CD4-positive, alpha-beta T cell treated with Interleukin-10 for 1 hour (primary cell): ENCODE results near the gene CRY2.

Experiments used
- DNase-seq: peaks from one replicate; pipeline ENCODE4 v3.0.0-alpha.2; 2020

Gene CRY2

GRCh38 chr11:45919806-45920530 lies 72.7 kb downstream of the CRY2 start:
- no peak for DNase-seq

DNA sequence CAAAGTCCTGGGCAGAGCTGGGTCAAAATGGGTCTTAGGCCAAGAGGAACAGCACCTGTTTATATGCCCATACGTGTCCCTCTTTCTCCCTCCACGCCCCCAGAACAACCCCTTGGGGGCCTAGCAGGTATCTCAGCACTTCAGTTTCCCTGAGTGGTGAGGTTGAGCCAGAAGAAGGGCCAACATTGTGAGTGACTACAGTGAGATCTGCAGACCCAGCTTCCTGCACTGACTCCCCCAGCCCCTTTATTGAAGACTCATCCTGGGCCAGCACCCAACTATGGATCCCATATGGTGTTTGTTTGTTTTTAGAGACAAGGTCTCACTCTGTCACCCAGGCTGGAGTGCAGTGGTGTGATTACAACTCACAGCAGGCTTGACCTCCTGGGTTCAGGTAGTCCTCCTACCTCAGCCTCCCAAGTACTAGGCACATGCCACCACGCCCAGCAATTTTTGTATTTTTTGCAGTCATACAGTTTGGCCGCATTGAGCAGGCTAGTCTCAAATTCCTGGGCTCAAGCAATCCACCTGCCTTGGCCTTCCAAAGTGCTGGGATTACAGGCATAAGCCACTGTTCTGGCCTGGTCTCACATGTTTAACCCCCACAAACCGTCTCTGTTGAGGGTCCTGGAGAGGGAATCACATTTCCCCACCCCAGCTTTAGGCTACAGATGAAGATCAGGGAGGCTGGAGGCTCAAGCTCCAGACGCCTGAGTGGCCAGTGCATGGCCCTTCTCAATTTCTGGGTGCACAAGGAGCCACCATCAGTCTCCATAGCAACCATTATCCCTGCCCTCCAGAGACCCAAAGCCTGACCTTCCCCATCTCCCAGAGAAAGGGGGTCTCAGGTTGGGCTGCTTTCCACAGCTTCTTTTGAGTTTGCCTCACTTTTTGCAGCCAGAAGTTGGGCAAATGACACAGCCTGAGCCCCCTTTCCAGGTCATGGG lies 73.5 kb downstream of the CRY2 start:
- no peak for DNase-seq

- DNase-seq: no peak
Observed at GRCh38 chr11:45921561-45922424, 74.5 kb downstream of the CRY2 start.

DNA sequence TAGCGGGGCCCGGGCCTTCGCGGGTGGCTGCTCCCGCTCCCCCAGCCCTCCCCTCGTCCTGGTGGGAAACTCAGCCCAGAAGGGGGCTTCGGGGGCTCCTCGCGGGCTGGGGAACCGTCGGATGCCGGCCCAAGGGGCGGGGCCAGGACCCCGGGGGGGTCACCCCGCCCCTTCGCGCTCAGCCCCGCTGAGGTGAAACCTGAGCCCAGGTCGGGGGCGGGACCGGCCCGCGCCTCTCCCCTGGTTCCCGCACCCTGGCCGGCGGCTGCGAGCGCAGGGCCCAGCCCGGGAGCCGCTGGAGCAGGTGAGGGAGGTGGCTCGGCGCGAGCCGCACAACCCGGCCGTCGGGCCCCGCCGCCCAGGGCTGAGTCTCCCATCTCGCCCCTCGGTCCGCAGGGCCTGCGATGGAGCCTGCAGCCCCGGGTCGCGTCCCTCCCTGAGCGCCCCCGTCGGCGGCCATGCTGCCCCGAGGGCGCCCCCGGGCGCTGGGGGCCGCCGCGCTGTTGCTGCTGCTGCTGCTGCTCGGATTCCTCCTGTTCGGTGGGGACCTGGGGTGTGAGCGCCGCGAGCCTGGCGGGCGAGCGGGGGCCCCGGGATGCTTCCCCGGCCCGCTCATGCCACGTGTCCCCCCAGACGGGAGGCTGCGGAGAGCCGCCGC lies 75.3 kb downstream of the CRY2 start, which contains the start of gene LARGE2:
Gene LARGE2, plus strand, starts transcription at position 232 of the 658 bp plus-strand sequence. Its CDS starts 227 bp downstream, at position 459.
- DNase-seq: peak; percentile 31

- no peak for DNase-seq
Observed at GRCh38 chr11:45924036-45924915, 77.0 kb downstream of the CRY2 start.

DNA sequence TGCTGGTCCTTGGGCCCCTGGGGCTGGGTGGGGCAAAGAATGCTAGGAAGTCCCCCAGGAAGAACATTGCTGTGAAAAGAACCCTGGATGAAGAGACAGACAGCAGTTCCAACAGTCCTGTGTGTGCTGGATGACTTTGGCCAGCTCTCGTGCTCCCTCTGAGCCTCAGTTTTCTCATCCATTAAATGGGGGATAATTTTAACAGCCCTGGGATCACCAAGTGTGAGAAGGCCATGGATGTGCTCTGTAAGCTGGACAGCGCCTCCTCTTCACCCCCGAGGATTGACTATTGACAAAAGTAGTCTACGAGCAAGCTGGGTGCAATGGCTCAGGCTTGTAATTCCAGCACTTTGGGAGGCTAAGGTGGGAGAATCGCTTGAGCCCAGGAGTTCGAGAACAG lies 77.7 kb downstream of the CRY2 start:
- no peak for DNase-seq

- no peak for DNase-seq
Observed at GRCh38 chr11:45925550-45925949, 78.3 kb downstream of the CRY2 start.

DNA sequence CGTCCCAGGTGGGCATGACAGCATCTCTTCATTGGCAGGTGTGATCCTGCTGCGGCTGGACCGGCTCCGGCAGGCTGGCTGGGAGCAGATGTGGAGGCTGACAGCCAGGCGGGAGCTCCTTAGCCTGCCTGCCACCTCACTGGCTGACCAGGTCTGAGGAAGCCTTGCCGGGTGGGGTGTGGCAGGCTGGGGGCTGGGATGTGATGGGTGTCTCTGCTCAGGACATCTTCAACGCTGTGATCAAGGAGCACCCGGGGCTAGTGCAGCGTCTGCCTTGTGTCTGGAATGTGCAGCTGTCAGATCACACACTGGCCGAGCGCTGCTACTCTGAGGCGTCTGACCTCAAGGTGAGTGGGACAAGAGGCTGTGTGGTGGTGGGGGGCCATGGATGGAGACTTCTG lies 78.7 kb downstream of the CRY2 start:
- DNase-seq: no peak

DNA sequence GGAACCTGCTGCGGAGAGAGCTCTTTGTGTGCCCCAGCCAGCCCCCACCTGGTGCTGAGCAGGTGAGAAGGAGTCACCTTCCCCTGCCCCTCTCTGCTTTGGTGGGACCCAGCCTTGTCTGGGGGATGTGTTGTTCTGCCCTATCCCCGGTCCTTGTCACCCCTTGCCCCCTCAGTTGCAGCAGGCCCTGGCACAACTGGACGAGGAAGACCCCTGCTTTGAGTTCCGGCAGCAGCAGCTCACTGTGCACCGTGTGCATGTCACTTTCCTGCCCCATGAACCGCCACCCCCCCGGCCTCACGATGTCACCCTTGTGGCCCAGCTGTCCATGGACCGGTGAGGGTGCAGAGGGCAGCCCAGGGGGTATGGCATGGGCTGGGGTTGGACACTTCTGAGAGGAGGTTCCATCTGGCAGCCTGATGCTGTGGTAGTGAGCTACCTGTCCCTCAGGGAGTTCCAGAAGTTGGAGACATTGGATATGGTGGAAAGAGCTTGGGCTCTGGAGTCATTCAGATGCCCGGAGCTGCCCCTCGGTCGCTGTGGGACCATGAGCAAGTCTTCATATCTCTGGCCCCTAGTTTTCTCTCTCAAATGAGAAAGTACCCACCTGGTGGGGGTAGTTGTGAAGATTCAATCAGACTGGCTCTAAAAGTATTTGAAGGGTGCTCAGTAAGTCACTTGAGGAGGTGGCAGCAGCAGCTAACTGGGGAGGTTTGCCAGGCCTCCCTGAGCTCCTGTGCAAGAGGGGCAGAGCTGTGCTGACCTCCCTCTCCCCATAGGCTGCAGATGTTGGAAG lies 79.5 kb downstream of the CRY2 start:
- DNase-seq: no peak

GRCh38 chr11:45927332-45927683 lies 80.0 kb downstream of the CRY2 start:
- DNase-seq: no peak

GRCh38 chr11:45927684-45928413 lies 80.6 kb downstream of the CRY2 start:
- DNase-seq: no peak

GRCh38 chr11:45928535-45929215 lies 81.4 kb downstream of the CRY2 start:
- no peak for DNase-seq

- DNase-seq: no peak
Observed at GRCh38 chr11:45929486-45930030, 82.3 kb downstream of the CRY2 start.

- peak; percentile 61 for DNase-seq
Observed at GRCh38 chr11:45930031-45930794, 82.9 kb downstream of the CRY2 start.

DNA sequence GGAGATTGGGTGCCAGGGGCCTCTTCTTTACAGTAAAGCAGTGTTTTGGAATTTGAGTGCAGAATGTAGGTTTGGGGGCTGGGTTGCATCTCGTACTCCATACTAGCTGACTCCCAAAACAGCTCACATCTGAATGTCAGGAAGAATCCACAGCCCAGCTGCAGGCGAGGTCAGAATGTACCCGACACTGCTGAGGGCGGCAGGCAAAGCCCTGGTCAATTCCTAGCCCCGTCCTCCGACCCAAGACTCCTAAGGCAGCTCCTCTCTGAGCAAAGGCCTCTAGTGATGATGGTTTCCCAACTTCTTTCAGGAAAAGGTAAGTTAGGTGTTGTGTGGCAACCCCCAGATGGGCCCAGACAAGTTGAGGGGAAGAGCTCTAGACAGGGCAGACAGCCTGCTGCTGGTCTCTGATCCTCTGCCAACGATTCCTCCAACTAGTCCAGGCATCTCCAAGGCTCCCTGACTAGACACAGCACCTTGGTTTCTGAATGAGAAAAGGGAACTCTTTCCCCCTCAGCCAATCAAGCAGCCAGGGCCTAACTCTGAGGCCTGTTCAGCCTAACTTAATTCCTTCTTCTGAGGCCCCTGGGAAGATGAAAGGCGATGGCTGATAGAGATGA lies 83.8 kb downstream of the CRY2 start:
- DNase-seq: no peak

GRCh38 chr11:45931739-45932138 lies 84.5 kb downstream of the CRY2 start:
- no peak for DNase-seq

GRCh38 chr11:45932217-45932616 lies 84.9 kb downstream of the CRY2 start:
- DNase-seq: no peak
